ENCODE results near the gene LCP2.

- no peak for TF ChIP-seq CTCF (IDR thresholded peaks at IDR 0.05)
- no peak for TF ChIP-seq EZH2 (IDR thresholded peaks at IDR 0.05; ENCODE audit: borderline replicate concordance, insufficient read depth, low read depth, low read length, poor library complexity, severe bottlenecking)
Observed at GRCh38 chr5:170252109-170252508, 45.5 kb downstream of the LCP2 start.

Measured in B cell (primary cell).